ENCODE data around the gene ANGPTL2. TPM values are rescaled to one million over a fixed set of nuclear protein-coding genes. Genes with fewer than 3 reads are reported as not detected.

ANGPTL2 gene
- total and polyA plus RNA-seq, 4 donors, result 0.93 to 3.2 (median 1.9) TPM

- no peak for TF ChIP-seq EGR1 (IDR thresholded peaks at IDR 0.05; ENCODE audit: low read depth in 2 of 2)
- TF ChIP-seq, protein P1, sequence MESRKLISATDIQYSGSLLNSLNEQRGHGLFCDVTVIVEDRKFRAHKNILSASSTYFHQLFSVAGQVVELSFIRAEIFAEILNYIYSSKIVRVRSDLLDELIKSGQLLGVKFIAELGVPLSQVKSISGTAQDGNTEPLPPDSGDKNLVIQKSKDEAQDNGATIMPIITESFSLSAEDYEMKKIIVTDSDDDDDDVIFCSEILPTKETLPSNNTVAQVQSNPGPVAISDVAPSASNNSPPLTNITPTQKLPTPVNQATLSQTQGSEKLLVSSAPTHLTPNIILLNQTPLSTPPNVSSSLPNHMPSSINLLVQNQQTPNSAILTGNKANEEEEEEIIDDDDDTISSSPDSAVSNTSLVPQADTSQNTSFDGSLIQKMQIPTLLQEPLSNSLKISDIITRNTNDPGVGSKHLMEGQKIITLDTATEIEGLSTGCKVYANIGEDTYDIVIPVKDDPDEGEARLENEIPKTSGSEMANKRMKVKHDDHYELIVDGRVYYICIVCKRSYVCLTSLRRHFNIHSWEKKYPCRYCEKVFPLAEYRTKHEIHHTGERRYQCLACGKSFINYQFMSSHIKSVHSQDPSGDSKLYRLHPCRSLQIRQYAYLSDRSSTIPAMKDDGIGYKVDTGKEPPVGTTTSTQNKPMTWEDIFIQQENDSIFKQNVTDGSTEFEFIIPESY (IDR thresholded peaks at IDR 0.05), result no peak
Measured at GRCh38 chr9:127139775-127140174, 17.3 kb upstream of the ANGPTL2 start (continued).

GRCh38 chr9:127139071-127139731 is 16.8 kb upstream of the ANGPTL2 start:
- 97% methylated on average over 8 of the region's 8 CpGs for WGBS
- H3K27me3 ChIP-seq (ENCODE audit: control insufficient read depth in 4 of 4, insufficient read depth in 4 of 4, low read length in 3 of 4), result no peaks in the 10 kb centered on the region
- no peak overlapping the region for H3K27ac ChIP-seq (ENCODE audit: low read depth in 1 of 2, low read length in 2 of 2)
- no peak overlapping the region for H3K4me3 ChIP-seq (ENCODE audit: low read depth in 1 of 3, low read length in 3 of 3)
- DNase-seq (ENCODE audit: low spot score), result no peak
- H3K36me3 ChIP-seq (ENCODE audit: control insufficient read depth in 4 of 4, insufficient read depth in 3 of 4, low read depth in 1 of 4, low read length in 3 of 4), result no peaks in the 10 kb centered on the region
- TF ChIP-seq ATF3 (IDR thresholded peaks at IDR 0.05), result no peak
- no peak for TF ChIP-seq GABPA (IDR thresholded peaks at IDR 0.05 in 1 of 2, conservative IDR thresholded peaks at IDR 0.05 in 1 of 2)
- TF ChIP-seq JUND (IDR thresholded peaks at IDR 0.05), result no peak
- TF ChIP-seq FOXA2 (IDR thresholded peaks at IDR 0.05), result no peak
- TF ChIP-seq, protein P1 (IDR thresholded peaks at IDR 0.05), result no peak
- TF ChIP-seq, protein P2, sequence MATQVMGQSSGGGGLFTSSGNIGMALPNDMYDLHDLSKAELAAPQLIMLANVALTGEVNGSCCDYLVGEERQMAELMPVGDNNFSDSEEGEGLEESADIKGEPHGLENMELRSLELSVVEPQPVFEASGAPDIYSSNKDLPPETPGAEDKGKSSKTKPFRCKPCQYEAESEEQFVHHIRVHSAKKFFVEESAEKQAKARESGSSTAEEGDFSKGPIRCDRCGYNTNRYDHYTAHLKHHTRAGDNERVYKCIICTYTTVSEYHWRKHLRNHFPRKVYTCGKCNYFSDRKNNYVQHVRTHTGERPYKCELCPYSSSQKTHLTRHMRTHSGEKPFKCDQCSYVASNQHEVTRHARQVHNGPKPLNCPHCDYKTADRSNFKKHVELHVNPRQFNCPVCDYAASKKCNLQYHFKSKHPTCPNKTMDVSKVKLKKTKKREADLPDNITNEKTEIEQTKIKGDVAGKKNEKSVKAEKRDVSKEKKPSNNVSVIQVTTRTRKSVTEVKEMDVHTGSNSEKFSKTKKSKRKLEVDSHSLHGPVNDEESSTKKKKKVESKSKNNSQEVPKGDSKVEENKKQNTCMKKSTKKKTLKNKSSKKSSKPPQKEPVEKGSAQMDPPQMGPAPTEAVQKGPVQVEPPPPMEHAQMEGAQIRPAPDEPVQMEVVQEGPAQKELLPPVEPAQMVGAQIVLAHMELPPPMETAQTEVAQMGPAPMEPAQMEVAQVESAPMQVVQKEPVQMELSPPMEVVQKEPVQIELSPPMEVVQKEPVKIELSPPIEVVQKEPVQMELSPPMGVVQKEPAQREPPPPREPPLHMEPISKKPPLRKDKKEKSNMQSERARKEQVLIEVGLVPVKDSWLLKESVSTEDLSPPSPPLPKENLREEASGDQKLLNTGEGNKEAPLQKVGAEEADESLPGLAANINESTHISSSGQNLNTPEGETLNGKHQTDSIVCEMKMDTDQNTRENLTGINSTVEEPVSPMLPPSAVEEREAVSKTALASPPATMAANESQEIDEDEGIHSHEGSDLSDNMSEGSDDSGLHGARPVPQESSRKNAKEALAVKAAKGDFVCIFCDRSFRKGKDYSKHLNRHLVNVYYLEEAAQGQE (IDR thresholded peaks at IDR 0.05), result no peak
- TF ChIP-seq TAF1 (conservative IDR thresholded peaks at IDR 0.05), result no peak
- TF ChIP-seq RXRA (IDR thresholded peaks at IDR 0.05), result no peak
- no peak for TF ChIP-seq RAD21 (IDR thresholded peaks at IDR 0.05)
- TF ChIP-seq SP1 (IDR thresholded peaks at IDR 0.05), result no peak
- H3K9me3 ChIP-seq (ENCODE audit: control insufficient read depth in 4 of 4, low read length in 3 of 4), result no peaks in the 10 kb centered on the region
- peaks cover 0 to 24% (median 14%) of the 10 kb centered on the region in 4 donors for H3K4me1 ChIP-seq (ENCODE audit: control insufficient read depth in 4 of 4, insufficient read depth in 4 of 4, low read length in 3 of 4)
- H3K9ac ChIP-seq (ENCODE audit: low read depth in 1 of 2, low read length in 2 of 2), result no peak overlapping the region

- Histone ChIP-seq H3K4me1 (ENCODE audit: control insufficient read depth in 4 of 4, insufficient read depth in 4 of 4, low read length in 3 of 4) (peaks cover 0 to 24% (median 14%) of the 10 kb centered on the region in 4 donors), H3K9me3 (ENCODE audit: control insufficient read depth in 4 of 4, low read length in 3 of 4) (no peaks in the 10 kb centered on the region), H3K27ac (ENCODE audit: low read depth in 1 of 2, low read length in 2 of 2) (no peak overlapping the region), H3K27me3 (ENCODE audit: control insufficient read depth in 4 of 4, insufficient read depth in 4 of 4, low read length in 3 of 4) (no peaks in the 10 kb centered on the region), H3K36me3 (ENCODE audit: control insufficient read depth in 4 of 4, insufficient read depth in 3 of 4, low read depth in 1 of 4, low read length in 3 of 4) (no peaks in the 10 kb centered on the region), H3K4me3 (ENCODE audit: low read depth in 1 of 3, low read length in 3 of 3) (no peak overlapping the region), H3K9ac (ENCODE audit: low read depth in 1 of 2, low read length in 2 of 2) (no peak overlapping the region)
- WGBS, result 94% methylated on average over 4 of the region's 4 CpGs
- no peak for DNase-seq (ENCODE audit: low spot score)
- TF ChIP-seq, protein P2 (IDR thresholded peaks at IDR 0.05), result no peak
- TF ChIP-seq FOXA2 (IDR thresholded peaks at IDR 0.05), result no peak
- no peak for TF ChIP-seq RXRA (IDR thresholded peaks at IDR 0.05)
- no peak for TF ChIP-seq ATF3 (IDR thresholded peaks at IDR 0.05)
- TF ChIP-seq, protein P1 (IDR thresholded peaks at IDR 0.05), result no peak
- TF ChIP-seq FOXA1 (IDR thresholded peaks at IDR 0.05), result no peak
- TF ChIP-seq HNF4A (conservative IDR thresholded peaks at IDR 0.05), result no peak
- TF ChIP-seq YY1 (IDR thresholded peaks at IDR 0.05), result no peak
- TF ChIP-seq EGR1 (IDR thresholded peaks at IDR 0.05; ENCODE audit: low read depth in 2 of 2), result no peak
Measured at GRCh38 chr9:127138444-127138843, 16.0 kb upstream of the ANGPTL2 start.
